CD14-positive monocyte (primary cell): Measurements from ENCODE around the gene GJA3. TPM values are rescaled to one million over a fixed set of nuclear protein-coding genes. Genes with fewer than 3 reads are reported as not detected.
A peak's percentile ranks its signal among the peaks of the same experiment; 100 is the strongest.

ENCODE experiments used
- DNase-seq, 3 donors: peaks; one replicate each; pipeline ENCODE4 v3.0.0-alpha.2; 2011 to 2022
- H2AFZ ChIP-seq: 2 replicates; pipeline ENCODE4 v1.6.0; 2012; ENCODE audit warnings: mild to moderate bottlenecking, low read depth, low read length, inconsistent platforms; ENCODE audit not compliant: insufficient read depth, poor library complexity, severe bottlenecking
- H3K27ac ChIP-seq, 2 donors: 1 replicate in 1 of 2; 2 replicates in 1 of 2; pipeline ENCODE4 v1.5.1; 2012 to 2013; ENCODE audit warnings: low read length in 2 of 2, control low read depth in 1 of 2, inconsistent platforms in 1 of 2, low read depth in 1 of 2, mild to moderate bottlenecking in 1 of 2
- H3K27me3 ChIP-seq, 2 donors: one replicate each; pipeline versions ENCODE4 v1.6.0 to v1.6.1; 2011 to 2013; ENCODE audit warnings: low read length in 2 of 2; ENCODE audit not compliant: control insufficient read depth in 2 of 2, insufficient read depth in 2 of 2
- H3K36me3 ChIP-seq, 2 donors: replicated peaks in 1 of 2; 1 replicate in 1 of 2; 2 replicates in 1 of 2; pipeline versions ENCODE4 v1.5.1 to v1.6.1; 2012 to 2013; ENCODE audit warnings: low read length in 2 of 2, control low read depth in 1 of 2, inconsistent platforms in 1 of 2, mild to moderate bottlenecking in 1 of 2; ENCODE audit not compliant: insufficient read depth in 2 of 2, control insufficient read depth in 1 of 2
- H3K4me1 ChIP-seq, 2 donors: 1 replicate in 1 of 2; 2 replicates in 1 of 2; pipeline versions ENCODE4 v1.5.1 to v1.6.1; 2012 to 2013; ENCODE audit warnings: low read length in 2 of 2, control low read depth in 1 of 2, inconsistent platforms in 1 of 2, mild to moderate bottlenecking in 1 of 2, moderate library complexity in 1 of 2; ENCODE audit not compliant: insufficient read depth in 2 of 2, control insufficient read depth in 1 of 2
- H3K4me2 ChIP-seq: replicated peaks from 2 replicates; pipeline ENCODE3; 2012; ENCODE audit warnings: low read length, moderate library complexity, mild to moderate bottlenecking; ENCODE audit not compliant: poor library complexity, severe bottlenecking; ENCODE audit errors: extremely low read depth
- H3K4me3 ChIP-seq, 3 experiments: fragments of 200-600 bp in 1 of 3; sonication (generic) in 1 of 3; replicated peaks in 1 of 3; 1 replicate in 2 of 3; 2 replicates in 1 of 3; pipeline ENCODE4 v1.5.1; 2011 to 2013; ENCODE audit warnings: low read length in 3 of 3, mild to moderate bottlenecking in 3 of 3, control low read depth in 2 of 3, low read depth in 2 of 3, inconsistent platforms in 1 of 3, moderate library complexity in 1 of 3
- H3K79me2 ChIP-seq: 2 replicates; pipeline ENCODE4 v1.6.0; 2012; ENCODE audit warnings: mild to moderate bottlenecking, control low read depth, inconsistent platforms, low read length, moderate library complexity; ENCODE audit not compliant: insufficient read depth
- H3K9ac ChIP-seq: 2 replicates; pipeline ENCODE4 v1.6.0; 2017; ENCODE audit warnings: low read length, mild to moderate bottlenecking; ENCODE audit not compliant: insufficient read depth, poor library complexity, severe bottlenecking
- H3K9me3 ChIP-seq, 2 donors: replicated peaks in 1 of 2; 1 replicate in 1 of 2; 2 replicates in 1 of 2; pipeline versions ENCODE4 v1.5.1 to v1.6.1; 2012 to 2013; ENCODE audit warnings: low read length in 2 of 2, control low read depth in 1 of 2; ENCODE audit not compliant: control insufficient read depth in 1 of 2, insufficient read depth in 1 of 2
- H4K20me1 ChIP-seq: 2 replicates; pipeline ENCODE4 v1.6.0; 2012; ENCODE audit warnings: mild to moderate bottlenecking, low read length, control low read depth, moderate library complexity; ENCODE audit not compliant: insufficient read depth
- H3K27ac Mint-ChIP-seq, 7 donors: one replicate each; pipeline ENCODE4 v1.8.0; 2020; ENCODE audit warnings: mild to moderate bottlenecking in 7 of 7, mixed read lengths in 7 of 7, moderate library complexity in 6 of 7, inconsistent platforms in 2 of 7
- H3K27me3 Mint-ChIP-seq, 3 donors: one replicate each; pipeline ENCODE4 v1.8.0; 2021 to 2022; ENCODE audit warnings: low read depth in 3 of 3, mild to moderate bottlenecking in 3 of 3, mixed read lengths in 3 of 3, moderate library complexity in 3 of 3, inconsistent platforms in 1 of 3
- H3K36me3 Mint-ChIP-seq, 2 donors: one replicate each; pipeline ENCODE4 v1.8.0; 2020; ENCODE audit warnings: mixed read lengths in 2 of 2, inconsistent platforms in 1 of 2, mild to moderate bottlenecking in 1 of 2
- H3K4me1 Mint-ChIP-seq: one replicate; pipeline ENCODE4 v1.8.0; 2020; ENCODE audit warnings: mild to moderate bottlenecking, mixed read lengths
- H3K4me3 Mint-ChIP-seq, 2 donors: one replicate each; pipeline ENCODE4 v1.8.0; 2020; ENCODE audit warnings: mild to moderate bottlenecking in 2 of 2, mixed read lengths in 2 of 2, moderate library complexity in 1 of 2
- H3K9me3 Mint-ChIP-seq, 7 donors: one replicate each; pipeline ENCODE4 v1.8.0; 2020 to 2022; ENCODE audit warnings: mixed read lengths in 7 of 7, mild to moderate bottlenecking in 6 of 7, moderate library complexity in 6 of 7, inconsistent platforms in 2 of 7
- WGBS: methylation state at CpG from one replicate; pipeline ENCODE4 v1.1.5; 2013; ENCODE audit warnings: missing lambda C conversion rate; ENCODE audit not compliant: insufficient coverage; 5-methylcytosine and 5-hydroxymethylcytosine counted together
- intact Hi-C, 2 donors: fragments of 100-400 bp; cut with micrococcal nuclease; formaldehyde crosslinking; loops; one replicate each; pipeline versions ENCODE4 v1.15.0 to v1.15.1; 2023
- polyA plus RNA-seq, 3 donors: library from polyadenylated mRNA; depleted of rRNA in 1 of 3; unstranded in 2 of 3; stranded (reverse) in 1 of 3; fragments of 300-500 nt in 2 of 3; fragments of >200 nt in 1 of 3; fragmentation: Illumina TruSeq in 2 of 3; gene quantifications; 1 replicate in 2 of 3; 2 replicates in 1 of 3; pipeline ENCODE4 v1.2.3, GENCODE V29; 2012 to 2021
- TF ChIP-seq, protein P1 (sequence below): fragments of 200-600 bp; IDR thresholded peaks from one replicate; pipeline ENCODE4 v1.8.0; 2022; ENCODE audit warnings: antibody characterized with exemption, mild to moderate bottlenecking

Gene GJA3
- polyA plus RNA-seq, 3 donors, result not detected

DNA sequence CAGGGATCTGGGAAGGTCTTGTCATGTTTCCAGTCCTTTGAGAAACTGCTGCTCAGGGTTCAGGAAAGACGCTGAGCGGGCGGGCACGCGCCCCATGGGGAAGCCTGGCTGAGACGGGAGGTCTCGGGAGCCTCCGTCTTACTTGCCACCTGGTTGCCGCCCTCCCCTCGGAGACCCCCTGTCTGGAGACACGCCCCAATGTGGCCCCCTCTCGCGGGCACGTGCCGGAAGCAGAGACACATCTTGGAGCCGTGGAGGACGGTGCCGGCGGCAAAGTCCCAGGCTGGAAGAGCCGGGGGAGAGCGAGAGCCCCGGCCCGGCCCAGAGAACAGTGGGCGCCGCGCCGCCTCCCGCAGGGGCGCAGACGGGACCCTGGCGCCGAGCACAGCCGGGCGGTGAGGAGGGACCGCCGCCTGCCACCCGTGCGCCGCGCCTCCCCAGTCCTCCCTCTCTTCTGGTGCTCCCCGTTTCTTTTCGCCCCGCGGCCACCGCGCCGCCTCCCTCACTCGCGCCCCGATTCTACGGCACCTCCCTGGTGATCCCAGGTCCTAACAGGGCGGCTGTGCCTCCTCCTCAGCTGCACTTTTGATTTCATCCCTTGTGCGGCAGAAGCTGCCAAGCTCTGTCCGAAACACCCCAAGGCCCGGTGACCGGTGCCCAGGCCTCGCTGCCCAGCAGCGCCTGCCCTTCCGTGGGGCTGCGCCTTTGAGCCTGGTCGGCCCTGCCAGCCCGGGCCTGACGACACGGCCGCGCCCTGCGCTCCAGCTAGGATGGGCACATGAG is 16.4 kb upstream of the GJA3 start:
- Mint-ChIP-seq H3K4me3 (peak overlapping the region; percentile 34 to 81), H3K9me3 (peaks cover 0 to 6% (median 0%) of the 10 kb centered on the region in 7 donors), H3K36me3 (peaks cover 0 to 9% of the 10 kb centered on the region in 2 donors), H3K27me3 (peaks cover 47 to 53% (median 51%) of the 10 kb centered on the region in 3 donors), H3K4me1 (peaks cover 52% of the 10 kb centered on the region), H3K27ac (peak overlapping the region in 3 of 7 donors; percentile 55 to 93 (median 56))
- Histone ChIP-seq H3K9ac (no peak overlapping the region), H4K20me1 (no peaks in the 10 kb centered on the region), H3K79me2 (no peaks in the 10 kb centered on the region), H3K27me3 (peaks cover 37 to 39% of the 10 kb centered on the region in 2 donors), H3K36me3 (no peaks in the 10 kb centered on the region), H3K27ac (no peak overlapping the region), H3K4me1 (peaks cover 17 to 38% of the 10 kb centered on the region in 2 donors), H3K9me3 (no peaks in the 10 kb centered on the region), H3K4me2 (no peak overlapping the region), H2AFZ (no peak overlapping the region), H3K4me3 (no peak overlapping the region)
- DNase-seq, result no peak
- intact Hi-C loops, result loop anchor here in 1 of 2 donors (10.0 kb wide), 1 partner anchor 52 kb away; no protein-coding TSS in a partner anchor
- 43% methylated on average over 67 of the region's 67 CpGs for WGBS
- TF ChIP-seq, protein P1, sequence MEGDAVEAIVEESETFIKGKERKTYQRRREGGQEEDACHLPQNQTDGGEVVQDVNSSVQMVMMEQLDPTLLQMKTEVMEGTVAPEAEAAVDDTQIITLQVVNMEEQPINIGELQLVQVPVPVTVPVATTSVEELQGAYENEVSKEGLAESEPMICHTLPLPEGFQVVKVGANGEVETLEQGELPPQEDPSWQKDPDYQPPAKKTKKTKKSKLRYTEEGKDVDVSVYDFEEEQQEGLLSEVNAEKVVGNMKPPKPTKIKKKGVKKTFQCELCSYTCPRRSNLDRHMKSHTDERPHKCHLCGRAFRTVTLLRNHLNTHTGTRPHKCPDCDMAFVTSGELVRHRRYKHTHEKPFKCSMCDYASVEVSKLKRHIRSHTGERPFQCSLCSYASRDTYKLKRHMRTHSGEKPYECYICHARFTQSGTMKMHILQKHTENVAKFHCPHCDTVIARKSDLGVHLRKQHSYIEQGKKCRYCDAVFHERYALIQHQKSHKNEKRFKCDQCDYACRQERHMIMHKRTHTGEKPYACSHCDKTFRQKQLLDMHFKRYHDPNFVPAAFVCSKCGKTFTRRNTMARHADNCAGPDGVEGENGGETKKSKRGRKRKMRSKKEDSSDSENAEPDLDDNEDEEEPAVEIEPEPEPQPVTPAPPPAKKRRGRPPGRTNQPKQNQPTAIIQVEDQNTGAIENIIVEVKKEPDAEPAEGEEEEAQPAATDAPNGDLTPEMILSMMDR, result no peak

DNA sequence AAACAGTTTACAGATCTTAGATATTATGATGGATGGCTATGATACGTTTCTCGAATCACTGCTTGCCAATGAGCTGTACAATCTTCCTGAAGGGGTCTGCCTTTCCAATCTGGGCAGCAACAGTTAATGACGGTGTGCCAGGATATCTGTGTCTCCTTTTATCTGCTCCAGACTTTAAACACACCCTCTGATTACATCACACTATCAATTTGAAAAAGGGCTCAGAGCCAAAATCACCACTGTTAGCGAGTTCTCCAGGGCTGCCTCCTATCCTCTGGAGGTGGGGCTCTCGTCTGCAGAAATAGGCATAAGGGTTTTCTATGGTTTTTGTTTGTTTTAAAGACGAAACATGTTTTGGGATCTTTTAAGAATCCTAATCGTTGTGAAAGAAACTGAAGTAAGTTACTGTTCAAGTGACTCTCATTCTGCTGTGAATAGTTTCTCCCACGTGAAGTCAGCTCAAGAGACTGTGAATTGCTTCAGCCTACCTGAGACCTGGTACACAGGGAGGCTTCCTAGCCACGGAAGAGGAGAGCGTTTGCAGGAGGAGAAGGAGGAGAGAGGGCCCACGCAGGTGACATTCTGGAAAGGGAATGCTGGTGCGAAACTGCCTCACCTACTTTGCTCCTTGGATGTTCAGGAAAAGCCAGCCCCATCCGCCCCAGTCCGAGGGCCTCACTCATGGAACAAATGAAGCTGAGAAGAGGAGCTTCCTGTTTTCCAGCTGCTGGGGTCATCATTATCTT is 15.2 kb upstream of the GJA3 start:
- peak overlapping the region in 5 of 7 donors; percentile 68 to 93 (median 75) for H3K27ac Mint-ChIP-seq
- H3K27me3 ChIP-seq, result peaks cover 35 to 37% of the 10 kb centered on the region in 2 donors
- H3K27ac ChIP-seq, result no peak overlapping the region
- DNase-seq, result no peak
- peaks cover 44 to 56% (median 47%) of the 10 kb centered on the region in 3 donors for H3K27me3 Mint-ChIP-seq
- H3K4me3 Mint-ChIP-seq, result peak overlapping the region in 1 of 2 donors; percentile 80
- no peak overlapping the region for H3K4me2 ChIP-seq
- no peaks in the 10 kb centered on the region for H3K36me3 ChIP-seq
- peaks cover 63% of the 10 kb centered on the region for H3K4me1 Mint-ChIP-seq
- TF ChIP-seq, protein P1, result no peak
- no peaks in the 10 kb centered on the region for H4K20me1 ChIP-seq
- intact Hi-C loops, result loop anchor here in 1 of 2 donors (10.0 kb wide), 1 partner anchor 51 kb away; no protein-coding TSS in a partner anchor
- H3K4me1 ChIP-seq, result peaks cover 17 to 49% of the 10 kb centered on the region in 2 donors
- 90% methylated on average over 13 of the region's 14 CpGs for WGBS
- H3K4me3 ChIP-seq, result no peak overlapping the region
- peaks cover 0 to 6% (median 0%) of the 10 kb centered on the region in 7 donors for H3K9me3 Mint-ChIP-seq
- no peak overlapping the region for H3K9ac ChIP-seq
- peaks cover 0 to 9% of the 10 kb centered on the region in 2 donors for H3K36me3 Mint-ChIP-seq
- no peaks in the 10 kb centered on the region for H3K79me2 ChIP-seq
- no peaks in the 10 kb centered on the region for H3K9me3 ChIP-seq
- no peak overlapping the region for H2AFZ ChIP-seq
